22Rv1 (cell line): ENCODE measurements around the gene CEACAM16.

Source experiments
- H3K27ac ChIP-seq: fragments of 450-650 bp; 2 replicates; pipeline ENCODE4 v1.5.1; 2017
- CTCF ChIP-seq: fragments of 450-650 bp; IDR thresholded peaks from 2 replicates; pipeline ENCODE4 v1.5.1; 2017; ENCODE audit warnings: mild to moderate bottlenecking
- ZFX ChIP-seq: fragments of 450-650 bp; IDR thresholded peaks from 2 replicates; pipeline ENCODE4 v1.6.1; 2017; ENCODE audit warnings: antibody characterized with exemption, borderline replicate concordance

The CEACAM16 gene

GRCh38 chr19:44745887-44746600 is 47.1 kb downstream of the CEACAM16 start:
- H3K27ac ChIP-seq, result peak overlapping the region; percentile 95
- TF ChIP-seq ZFX (no peak), CTCF (no peak)

GRCh38 chr19:44746616-44746945 is 47.6 kb downstream of the CEACAM16 start:
- H3K27ac ChIP-seq, result peak overlapping the region; percentile 95

GRCh38 chr19:44746946-44747738 is 48.2 kb downstream of the CEACAM16 start:
- TF ChIP-seq ZFX (no peak), CTCF (no peak)
- peak overlapping the region; percentile 95 for H3K27ac ChIP-seq

More at GRCh38 chr19:44746616-44746945, 47.6 kb downstream of the CEACAM16 start:
- TF ChIP-seq ZFX (no peak), CTCF (no peak)

- H3K27ac ChIP-seq, result peak overlapping the region; percentile 95
- no peak for TF ChIP-seq CTCF
These were observed 48.9 kb downstream of the CEACAM16 start for GRCh38 chr19:44747739-44748425.

- TF ChIP-seq CTCF (peak; percentile 11; the same call in 1 of the 2 replicates), ZFX (no peak)
These were observed 49.7 kb downstream of the CEACAM16 start, which contains the start of gene BCL3 for GRCh38 chr19:44748426-44749254. Gene BCL3 (plus strand): TSS chr19:44748708. CDS start chr19:44748791, 83 bp downstream.

GRCh38 chr19:44749292-44749691 is 50.3 kb downstream of the CEACAM16 start:
- H3K27ac ChIP-seq, result peak overlapping the region; percentile 95

More at GRCh38 chr19:44748426-44749254, 49.7 kb downstream of the CEACAM16 start, which contains the start of gene BCL3:
- H3K27ac ChIP-seq, result peak within 1 kb of the TSS; percentile 95

More at GRCh38 chr19:44749292-44749691, 50.3 kb downstream of the CEACAM16 start:
- TF ChIP-seq ZFX (no peak), CTCF (no peak)
